ENCODE measurements around the gene ITFG1.
"Not testable (repeated sequence)": the region's sequence is repeated elsewhere in the genome, so short reads cannot be mapped to it uniquely, and the experiment has no call there.

ITFG1 gene

DNA sequence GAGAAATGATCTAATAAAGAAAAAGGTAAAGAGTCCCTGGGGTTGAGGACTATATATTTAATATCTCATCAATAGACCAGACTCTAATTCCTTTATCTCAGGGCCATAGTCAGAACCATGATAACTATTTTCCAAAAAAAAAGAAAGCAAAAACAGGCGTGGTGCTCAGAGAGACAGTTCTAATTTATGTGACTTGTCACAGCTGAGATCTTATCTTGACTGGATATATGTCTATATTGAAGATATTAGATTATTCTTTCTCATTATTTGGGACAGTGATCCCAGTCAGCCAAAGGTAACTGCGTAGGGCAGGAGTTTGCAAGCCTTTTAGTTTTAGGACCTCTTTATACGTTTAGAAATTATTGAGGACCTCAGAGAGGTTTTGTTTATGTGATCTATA, 52.4 kb downstream of the ITFG1 start:
- no peak for DNase-seq

DNA sequence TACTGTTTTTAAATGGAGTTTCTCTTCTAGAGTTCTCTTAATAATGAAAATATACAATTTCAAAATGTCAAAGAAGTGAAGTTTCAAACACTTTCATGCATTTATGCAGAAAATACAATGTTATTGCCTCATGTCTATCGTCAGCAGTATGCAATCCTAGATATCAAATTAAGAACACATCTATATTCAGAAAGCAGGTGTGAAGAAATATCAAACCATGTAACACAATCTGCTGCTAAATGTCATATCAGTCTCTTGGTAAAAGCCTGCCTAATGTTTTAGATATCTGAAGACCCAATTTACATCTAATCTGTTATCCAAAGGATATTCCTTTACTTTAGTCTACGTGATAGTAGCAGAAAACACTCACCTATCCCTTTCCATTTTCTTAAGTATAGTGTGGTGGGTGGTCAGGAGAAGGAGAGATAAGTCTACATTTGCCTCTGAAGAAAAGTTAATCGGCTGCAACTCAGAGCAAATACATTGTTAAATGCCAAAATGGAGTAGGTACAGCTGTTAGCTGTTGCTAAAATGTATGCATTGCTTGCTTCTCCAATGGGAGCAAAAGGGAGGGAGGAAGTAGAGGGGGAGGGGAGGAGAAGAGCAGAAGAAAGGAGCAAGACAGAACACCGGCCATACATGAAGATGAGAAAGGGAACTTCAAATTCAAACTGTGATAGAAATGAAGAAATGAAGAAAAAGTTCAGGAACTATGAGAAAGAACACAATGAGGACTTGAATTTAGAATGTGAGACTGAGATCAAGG, 64.9 kb downstream of the ITFG1 start:
- DNase-seq: no peak

DNA sequence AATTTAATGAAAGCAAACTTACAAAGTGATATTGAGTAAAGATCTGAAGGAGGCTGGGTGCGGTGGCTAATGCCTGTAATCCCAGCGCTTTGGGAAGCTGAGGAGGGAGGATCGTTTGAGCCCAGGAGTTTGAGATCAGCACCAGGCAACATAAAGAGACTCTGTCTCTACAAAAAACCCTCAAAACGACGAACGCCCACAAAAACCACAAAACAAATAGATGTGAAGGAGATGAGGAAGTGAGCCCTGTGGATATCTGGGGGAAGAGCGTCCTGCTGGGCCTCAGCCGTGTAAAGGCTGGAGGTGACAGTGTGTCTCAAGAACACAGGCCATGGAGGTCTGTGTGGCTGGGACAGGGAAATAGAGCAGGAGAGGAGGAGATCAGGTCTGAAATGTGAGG, 68.8 kb downstream of the ITFG1 start:
- DNase-seq: no peak

DNA sequence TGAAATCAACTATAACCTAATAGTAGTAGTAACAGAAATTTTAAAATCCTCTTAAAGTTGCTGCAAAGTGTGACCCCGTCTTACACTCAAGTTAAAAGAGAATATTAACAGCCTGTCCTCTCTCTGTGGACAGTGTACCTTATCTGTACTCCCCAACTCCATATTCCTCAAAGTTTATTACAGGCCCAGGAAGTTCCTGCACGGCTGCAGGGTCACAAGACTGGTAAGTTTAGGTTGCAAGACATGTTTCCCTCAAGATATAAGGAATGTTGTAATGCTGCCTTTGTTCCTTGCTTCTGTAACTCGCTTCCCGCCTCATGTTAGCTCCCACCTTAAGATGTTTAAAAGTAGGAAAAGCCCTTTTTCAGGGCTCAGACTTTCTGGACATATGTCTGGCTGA, 72.2 kb downstream of the ITFG1 start:
- DNase-seq: no peak

DNA sequence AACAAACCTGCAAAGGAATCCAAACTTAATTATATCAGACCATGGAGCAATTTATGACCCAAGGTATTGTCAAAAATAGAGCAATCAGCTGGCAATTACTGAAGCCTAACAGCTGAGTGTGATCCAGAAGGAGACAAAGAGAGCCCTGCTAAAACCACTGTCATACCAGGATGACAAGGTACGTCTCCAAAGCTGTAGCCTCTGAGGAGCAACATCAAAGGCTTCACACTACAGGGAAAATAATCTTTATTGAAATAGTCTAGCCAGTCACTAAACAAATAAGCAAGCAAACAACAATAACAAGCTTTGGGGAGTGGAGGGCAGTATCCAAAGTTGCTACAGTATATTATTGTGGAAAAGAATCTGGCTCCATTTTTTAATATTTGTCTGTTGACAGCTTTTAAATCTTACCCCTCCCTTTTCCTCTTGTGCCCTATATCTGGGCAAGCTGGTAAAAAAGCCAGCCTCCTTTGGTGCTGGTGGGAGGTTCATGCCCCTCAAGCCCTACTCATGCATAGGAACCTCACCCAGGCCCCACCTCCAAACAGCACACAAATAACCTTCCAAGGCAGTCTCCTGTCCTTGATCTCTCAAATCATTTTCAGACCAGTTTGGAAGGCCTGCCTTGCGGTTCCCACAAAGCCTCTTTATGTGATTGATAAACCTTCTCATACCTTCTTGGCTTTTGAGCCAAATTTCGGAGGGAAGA, 73.7 kb downstream of the ITFG1 start:
- no peak for DNase-seq

DNA sequence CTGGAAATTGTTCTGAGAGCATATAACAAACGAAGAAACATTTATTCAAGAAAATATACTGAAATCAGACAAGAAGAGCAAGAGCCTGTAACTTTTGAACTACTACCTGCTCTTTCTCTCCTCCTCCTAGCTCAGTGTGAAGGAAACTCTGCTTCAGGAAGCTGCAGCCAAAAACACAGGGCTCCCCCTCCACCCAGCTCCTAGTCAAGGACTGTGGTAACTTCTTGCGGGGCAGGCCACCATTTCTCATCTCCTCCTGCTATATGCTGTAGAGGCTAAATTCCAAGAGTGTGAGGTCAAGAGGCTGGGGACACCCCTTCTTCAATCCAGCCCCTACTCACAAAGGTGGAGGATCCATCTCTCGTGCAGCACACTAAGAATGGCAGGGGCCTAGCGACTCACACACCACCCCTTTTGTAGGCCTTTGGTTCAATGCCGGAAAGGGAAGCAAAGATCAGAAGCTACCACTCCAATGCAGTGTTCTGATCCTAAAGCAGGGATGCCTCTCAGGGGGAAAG, 74.6 kb downstream of the ITFG1 start:
- DNase-seq: no peak

DNA sequence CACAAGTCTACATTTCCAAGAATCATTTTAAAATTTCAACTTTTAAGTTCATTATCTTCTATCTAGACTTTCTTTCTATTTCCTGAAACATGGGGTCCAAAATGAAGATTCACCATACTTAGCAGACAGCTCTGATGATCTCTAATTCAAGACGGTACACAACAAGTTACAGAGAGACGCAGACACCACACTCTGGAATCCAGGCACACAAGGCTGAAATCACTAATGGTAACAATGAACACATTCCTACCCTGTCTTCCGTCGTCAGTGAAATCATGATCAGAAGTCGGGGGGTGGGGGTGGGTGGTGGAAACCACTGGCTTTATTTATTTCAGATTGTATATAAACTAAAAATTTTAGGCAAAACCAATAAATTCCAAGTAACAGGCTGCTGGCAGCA, 78.5 kb downstream of the ITFG1 start:
- DNase-seq: no peak

DNA sequence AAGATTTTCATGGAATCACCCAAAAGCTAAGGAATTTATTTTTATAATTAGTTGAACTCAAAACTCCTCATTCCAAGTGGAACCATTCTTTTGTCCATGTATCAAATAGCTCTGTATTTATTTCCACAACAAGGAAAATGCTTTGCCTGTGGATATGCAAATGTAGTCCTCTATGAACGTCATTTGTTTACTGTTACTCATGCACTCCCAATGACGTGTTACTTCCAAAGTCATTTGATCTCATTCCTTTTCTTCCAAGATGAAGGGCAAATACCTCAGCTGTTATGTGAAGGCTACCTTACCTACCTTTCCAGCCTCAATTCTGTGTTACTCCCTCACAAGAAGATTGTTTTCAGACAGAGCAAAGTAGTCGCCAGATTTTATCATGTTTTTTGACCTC, 83.7 kb downstream of the ITFG1 start:
- no peak for DNase-seq

DNA sequence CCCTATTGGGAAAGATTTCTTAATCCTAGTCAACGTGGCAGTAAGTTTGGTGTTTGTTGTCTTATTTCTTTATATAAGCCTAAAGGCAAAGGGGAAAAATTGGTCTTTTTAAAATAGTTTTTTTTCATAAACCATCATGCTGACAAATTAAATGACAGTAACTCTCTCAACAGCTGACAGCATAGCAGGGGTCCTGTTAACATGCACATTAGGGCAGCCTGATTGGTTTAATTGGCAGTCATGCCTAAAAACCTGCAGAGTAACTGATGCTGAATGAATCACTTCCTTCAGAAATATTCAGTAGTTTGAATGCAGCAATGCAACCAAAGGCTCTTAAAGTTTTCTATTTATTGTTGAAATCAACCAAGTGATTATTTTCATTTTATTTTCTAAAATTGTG, 85.4 kb downstream of the ITFG1 start:
- DNase-seq: no peak

DNA sequence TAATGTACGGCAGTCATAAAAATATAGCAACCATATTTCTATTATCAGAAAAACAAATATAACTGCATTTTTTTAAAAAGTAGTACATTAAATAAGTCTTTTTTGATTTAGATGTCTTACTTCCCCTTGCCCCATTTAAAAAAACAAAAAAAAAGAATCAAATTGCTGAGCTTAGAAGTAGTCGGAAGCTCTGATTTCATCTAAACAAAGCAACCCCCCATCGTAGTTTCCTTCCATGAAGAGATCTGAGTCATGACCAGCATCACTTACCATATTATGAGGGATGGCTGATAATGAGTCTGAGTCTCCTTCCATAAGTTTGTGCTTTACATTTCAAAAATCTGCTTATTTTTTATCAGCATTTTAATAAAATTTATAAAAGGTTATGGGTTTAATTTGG, 86.2 kb downstream of the ITFG1 start:
- DNase-seq: no peak

DNA sequence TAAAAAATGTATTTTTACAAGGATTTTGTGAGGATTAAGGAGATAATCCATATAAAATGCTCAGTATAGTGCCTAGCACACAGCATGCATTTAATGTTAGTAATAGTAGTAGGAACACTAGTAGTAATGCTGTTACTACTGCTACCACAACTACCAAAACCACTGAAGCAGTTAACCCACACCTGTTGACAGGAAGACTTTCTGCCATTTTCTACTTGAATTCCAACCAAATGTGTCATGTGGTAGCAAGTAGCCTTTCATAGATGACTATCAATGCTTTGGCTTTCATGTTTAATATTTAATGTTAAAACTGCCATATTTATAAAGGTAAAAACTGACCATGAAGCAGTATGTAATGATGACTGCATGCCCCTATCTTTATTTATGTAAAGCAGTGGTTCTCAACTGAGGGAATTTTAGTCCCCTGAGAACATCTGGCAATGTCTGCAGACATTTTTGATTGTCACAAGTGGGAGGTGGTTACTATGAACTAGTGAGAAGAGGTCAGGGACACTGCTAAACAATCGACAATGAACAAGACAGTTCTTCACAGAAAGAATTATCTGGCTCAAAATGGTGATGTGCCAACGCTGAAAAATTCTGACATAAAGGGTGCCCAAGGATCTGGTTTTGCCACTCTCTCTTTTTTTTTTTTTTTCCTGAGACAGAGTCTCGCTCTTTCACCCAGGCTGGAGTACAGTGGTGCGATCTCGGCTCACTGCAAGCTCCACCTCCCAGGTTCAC, 89.4 kb downstream of the ITFG1 start:
- no peak for DNase-seq

DNA sequence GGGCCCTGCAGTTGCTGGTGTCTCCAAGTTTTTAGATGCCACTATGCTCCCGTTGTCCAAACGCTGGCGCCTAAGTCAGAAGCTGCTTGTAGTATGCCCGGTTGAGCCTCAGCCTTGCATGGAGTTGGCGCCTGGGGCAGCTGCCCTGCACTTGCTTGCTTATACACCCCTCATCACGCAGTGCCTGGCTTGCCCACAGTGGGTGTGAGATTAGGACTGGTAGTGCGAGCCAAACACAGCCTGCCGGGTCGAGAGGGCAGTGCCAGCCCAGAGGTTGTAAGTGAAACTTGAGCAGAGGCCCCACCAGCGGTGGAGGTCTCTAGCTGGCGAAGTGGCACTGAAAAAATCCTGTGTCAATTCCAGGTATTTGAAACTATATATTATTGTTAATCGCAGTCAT, 90.3 kb downstream of the ITFG1 start:
- DNase-seq: no peak

DNA sequence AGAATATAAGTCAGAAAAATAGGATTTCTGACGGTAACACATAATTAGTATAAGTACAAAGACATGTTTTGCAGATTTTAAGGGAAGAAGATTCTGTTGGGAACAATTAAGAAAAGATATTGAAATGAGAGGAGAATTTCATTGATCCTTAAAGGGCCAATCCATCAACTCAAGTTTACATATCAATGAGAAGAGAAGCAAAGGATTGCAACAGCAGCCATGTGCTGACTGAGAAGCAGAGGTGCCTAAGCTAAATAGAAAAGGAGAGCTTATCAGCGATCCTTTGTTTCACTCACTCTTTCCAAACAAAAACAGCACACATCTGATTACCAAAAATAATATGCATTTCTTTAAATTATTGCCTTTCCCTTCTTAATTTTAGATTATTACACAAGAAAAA, 94.6 kb downstream of the ITFG1 start:
- DNase-seq: no peak

DNA sequence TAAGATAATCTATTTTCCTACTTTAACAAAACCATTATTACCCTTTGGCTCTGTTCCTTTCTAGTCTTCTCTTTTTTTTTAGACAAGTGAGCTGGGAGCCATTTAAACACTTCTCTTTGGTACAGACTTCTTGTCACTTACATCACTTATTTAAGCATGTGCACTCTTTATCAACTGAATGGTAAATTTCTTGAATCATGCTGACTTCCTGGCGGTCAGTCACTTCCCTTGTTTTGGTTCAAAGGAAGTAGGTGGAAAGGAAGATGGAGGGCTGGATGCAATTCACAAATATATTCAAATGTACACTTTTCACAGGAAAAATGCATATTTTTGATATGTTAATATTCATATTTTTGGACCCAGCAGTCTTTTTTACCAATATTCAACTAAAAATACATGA, 97.1 kb downstream of the ITFG1 start:
- DNase-seq: no peak

DNA sequence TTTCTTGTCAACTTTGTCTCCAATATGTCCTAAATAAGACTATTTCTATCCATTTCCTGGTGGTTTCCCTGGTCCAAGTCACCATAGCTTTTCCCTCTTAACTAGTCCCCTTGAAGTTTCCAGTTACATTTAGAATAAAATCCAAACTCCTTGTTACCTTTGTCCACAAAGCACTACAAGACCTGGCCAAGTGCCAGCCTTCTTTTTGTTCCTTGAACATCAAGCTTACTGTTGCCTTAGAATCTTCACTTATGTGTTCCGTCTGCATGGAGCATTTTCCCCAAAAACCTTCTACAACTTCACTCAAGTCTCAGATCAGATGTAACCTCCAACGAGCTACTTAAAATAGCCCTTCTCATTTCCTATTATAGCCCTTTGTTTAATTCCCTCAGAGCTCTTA, 101.4 kb downstream of the ITFG1 start:
- DNase-seq: no peak

DNA sequence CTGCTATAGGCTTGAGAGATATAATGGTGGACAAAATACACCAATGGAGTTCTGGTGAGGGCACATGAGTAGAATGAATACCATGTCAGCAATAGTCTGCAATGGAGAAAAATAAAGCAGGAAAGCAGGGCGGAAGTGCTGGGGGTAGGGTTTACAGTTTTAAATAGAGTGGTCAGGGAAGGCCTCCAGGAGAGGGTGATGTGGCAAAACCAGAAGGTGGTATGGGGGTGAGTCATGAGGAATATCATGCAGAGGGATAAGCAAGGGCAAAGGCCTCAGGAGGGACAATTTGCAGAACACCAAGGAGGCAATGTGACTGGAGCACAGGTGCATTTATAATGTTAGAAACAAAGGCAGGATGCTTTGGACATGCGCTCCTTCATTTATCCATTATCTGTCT, 102.0 kb downstream of the ITFG1 start:
- no peak for DNase-seq

DNA sequence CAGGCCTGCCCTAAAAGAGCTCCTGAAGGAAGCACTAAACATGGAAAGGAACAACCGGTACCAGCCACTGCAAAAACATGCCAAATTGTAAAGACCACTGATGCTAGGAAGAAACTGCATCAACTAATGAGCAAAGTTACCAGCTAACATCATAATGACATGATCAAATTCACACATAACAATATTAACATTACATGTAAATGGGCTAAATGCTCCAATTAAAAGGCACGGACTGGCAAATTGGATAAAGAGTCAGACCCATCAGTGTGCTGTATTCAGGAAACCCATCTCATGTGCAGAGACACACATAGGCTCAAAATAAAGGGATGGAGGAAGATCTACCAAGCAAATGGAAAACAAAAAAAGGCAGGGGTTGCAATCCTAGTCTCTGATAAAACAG, 111.8 kb downstream of the ITFG1 start:
- not testable (repeated sequence) for DNase-seq

DNA sequence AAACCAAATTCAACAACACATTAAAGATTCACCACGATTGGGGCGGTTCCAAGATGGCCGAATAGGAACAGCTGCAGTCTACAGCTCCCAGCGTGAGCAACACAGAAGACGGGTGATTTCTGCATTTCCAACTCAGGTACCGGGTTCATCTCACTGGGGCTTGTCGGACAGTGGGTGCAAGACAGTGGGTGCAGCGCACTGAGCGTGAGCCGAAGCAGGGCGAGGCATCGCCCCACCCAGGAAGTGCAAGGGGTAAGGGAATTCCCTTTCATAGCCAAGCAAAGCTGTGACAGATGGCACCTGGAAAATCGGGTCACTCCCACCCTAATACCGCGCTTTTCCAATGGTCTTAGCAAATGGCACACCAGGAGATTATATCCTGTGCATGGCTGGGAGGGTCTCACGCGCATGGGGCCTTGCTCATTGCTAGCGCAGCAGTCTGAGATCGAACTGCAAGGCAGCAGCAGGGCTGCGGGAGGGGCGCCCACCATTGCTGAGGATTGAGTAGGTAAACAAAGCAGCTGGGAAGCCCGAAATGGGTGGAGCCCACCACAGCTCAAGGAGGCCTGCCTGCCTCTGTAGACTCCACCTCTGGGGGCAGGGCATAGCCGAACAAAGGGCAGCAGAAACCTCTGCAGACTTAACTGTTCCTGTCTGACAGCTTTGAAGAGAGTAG, 113.7 kb downstream of the ITFG1 start:
- DNase-seq: not testable (repeated sequence)

DNA sequence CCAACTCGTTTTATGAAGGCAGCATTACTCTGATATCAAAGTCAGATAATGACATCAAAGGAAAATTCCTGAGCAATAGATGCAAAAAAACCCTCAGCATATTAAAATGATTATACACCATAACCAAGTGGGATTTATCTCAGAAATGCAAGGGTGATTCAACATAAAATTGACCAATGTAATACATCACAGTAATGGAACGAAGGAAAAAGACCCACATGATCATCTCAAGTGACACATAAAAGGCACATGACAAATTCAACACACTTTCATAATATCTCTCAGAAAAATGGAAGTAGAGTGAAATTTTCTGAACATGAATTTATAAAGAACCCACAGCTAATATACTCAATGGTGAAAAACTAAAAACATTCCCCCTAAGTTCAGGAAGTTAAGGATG, 118.8 kb downstream of the ITFG1 start:
- no peak for DNase-seq

DNA sequence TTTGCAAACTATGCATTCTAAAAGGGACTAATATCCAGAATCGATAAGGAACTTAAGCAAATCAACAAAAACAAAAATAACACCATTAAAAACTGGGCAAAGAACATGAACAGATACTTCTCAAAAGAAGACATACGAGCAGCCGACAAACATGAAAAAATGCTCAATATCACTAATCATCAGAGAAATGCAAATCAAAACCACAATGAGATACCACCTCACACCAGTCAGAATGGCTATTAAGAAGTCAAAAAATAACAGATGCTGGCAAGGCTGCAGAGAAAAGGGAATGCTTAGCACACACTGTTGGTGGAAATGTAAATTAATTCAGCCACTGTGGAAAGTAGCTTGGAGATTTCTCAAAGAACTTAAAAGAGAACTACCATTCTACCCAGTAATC, 130.3 kb downstream of the ITFG1 start:
- DNase-seq: not testable (repeated sequence)

DNA sequence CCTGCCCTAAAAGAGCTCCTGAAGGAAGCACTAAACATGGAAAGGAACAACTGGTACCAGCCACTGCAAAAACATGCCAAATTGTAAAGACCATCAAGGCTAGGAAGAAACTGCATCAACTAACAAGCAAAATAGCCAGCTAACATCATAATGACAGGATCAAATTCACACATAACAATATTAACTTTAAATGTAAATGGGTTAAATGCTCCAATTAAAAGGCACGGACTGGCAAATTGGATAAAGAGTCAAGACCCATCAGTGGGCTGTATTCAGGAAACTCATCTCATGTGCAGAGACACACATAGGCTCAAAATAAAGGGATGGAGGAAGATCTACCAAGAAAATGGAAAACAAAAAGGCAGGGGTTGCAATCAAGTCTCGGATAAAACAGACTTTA, 136.6 kb downstream of the ITFG1 start:
- not testable (repeated sequence) for DNase-seq

DNA sequence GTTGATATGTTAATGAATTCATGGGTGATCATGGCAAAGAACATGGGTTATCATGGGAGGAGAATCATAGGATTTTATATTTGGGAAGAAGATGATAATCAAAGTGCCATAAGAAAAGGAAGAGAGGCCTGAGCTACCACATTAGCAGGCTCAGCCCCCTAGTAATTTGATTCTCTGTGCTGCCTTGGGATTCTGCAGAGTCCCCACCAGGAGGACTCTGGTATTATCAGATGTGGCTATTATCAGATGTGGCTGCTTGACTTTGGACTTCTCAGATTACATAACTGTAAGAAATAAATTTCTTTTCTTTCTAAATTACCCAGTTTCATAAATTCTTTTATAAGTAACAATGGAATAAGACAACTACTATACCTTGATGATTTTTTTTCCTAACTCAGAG, 137.6 kb downstream of the ITFG1 start:
- DNase-seq: no peak
